ENCODE measurements around the gene NEK8. TPM values are rescaled to one million over a fixed set of nuclear protein-coding genes. Genes with fewer than 3 reads are reported as not detected.
A peak's percentile ranks its signal among the peaks of the same experiment; 100 is the strongest.

NEK8 gene
- total and polyA plus RNA-seq, 2 of the 8 experiments (the other 6 are each of a cell fraction or from before 2014, with no cell fraction given), result 14.9 to 23.3 TPM

GRCh38 chr17:28746611-28747050, 18.0 kb downstream of the NEK8 start (continued):
- no peak for TF ChIP-seq CHD7 (IDR thresholded peaks at IDR 0.05; ENCODE audit: insufficient replicate concordance, low read length)
- no peak for TF ChIP-seq GABPA (IDR thresholded peaks at IDR 0.05; ENCODE audit: borderline replicate concordance, insufficient read depth, low read length)
- peak; percentile 51; the same call in 1 of the 2 replicates for TF ChIP-seq TAF1 (IDR thresholded peaks at IDR 0.05; ENCODE audit: low read depth, low read length)
- TF ChIP-seq SAP30 (IDR thresholded peaks at IDR 0.05; ENCODE audit: insufficient read depth, insufficient replicate concordance, low read length), result no peak
- 0 out of 2 replicates have a peak, but pooled peaks have one; percentile 19 for TF ChIP-seq GTF2F1 (IDR thresholded peaks at IDR 0.05; ENCODE audit: borderline replicate concordance, low read depth, low read length)
- TF ChIP-seq TBP (IDR thresholded peaks at IDR 0.05; ENCODE audit: low read depth, low read length), result no peak
- no peak for TF ChIP-seq CBX8 (IDR thresholded peaks at IDR 0.05; ENCODE audit: borderline replicate concordance, low read depth, low read length)
- no peak for TF ChIP-seq BRCA1 (IDR thresholded peaks at IDR 0.05; ENCODE audit: low read depth, low read length)
- no peak for TF ChIP-seq NANOG (IDR thresholded peaks at IDR 0.05; ENCODE audit: insufficient read depth, low read depth, low read length, poor library complexity, severe bottlenecking)
- TF ChIP-seq RBBP5 (IDR thresholded peaks at IDR 0.05; ENCODE audit: borderline replicate concordance, low read depth, low read length), result peak; percentile 89; the same call in 1 of the 2 replicates
- TF ChIP-seq SP1 (IDR thresholded peaks at IDR 0.05; ENCODE audit: low read depth, low read length), result no peak
